ENCODE data around the gene APOB.
"Not testable (repeated sequence)": the region's sequence is repeated elsewhere in the genome, so short reads cannot be mapped to it uniquely, and the experiment has no call there.

APOB gene

GRCh38 chr2:21030983-21031968, 12.6 kb downstream of the APOB start:
- TF ChIP-seq CTCF (IDR thresholded peaks at IDR 0.05), result no peak
- TF ChIP-seq ZFX (IDR thresholded peaks at IDR 0.05; ENCODE audit: borderline replicate concordance), result no peak
- no peak overlapping the region for H3K27ac ChIP-seq

GRCh38 chr2:21029519-21029918, 14.4 kb downstream of the APOB start:
- H3K27ac ChIP-seq, result no peak overlapping the region
- TF ChIP-seq CTCF (IDR thresholded peaks at IDR 0.05) (no peak), ZFX (IDR thresholded peaks at IDR 0.05; ENCODE audit: borderline replicate concordance) (no peak)

- not testable (repeated sequence) for H3K27ac ChIP-seq
Measured at GRCh38 chr2:21028951-21029350, 14.9 kb downstream of the APOB start.

GRCh38 chr2:21028021-21028947, 15.6 kb downstream of the APOB start:
- no peak overlapping the region for H3K27ac ChIP-seq
- TF ChIP-seq ZFX (IDR thresholded peaks at IDR 0.05; ENCODE audit: borderline replicate concordance) (no peak), CTCF (IDR thresholded peaks at IDR 0.05) (no peak)

GRCh38 chr2:21026479-21027282, 17.2 kb downstream of the APOB start:
- TF ChIP-seq ZFX (IDR thresholded peaks at IDR 0.05; ENCODE audit: borderline replicate concordance) (no peak), CTCF (IDR thresholded peaks at IDR 0.05) (no peak)
- H3K27ac ChIP-seq, result no peak overlapping the region

- TF ChIP-seq CTCF (IDR thresholded peaks at IDR 0.05), result no peak
- TF ChIP-seq ZFX (IDR thresholded peaks at IDR 0.05; ENCODE audit: borderline replicate concordance), result no peak
- H3K27ac ChIP-seq, result no peak overlapping the region
Measured at GRCh38 chr2:21025690-21026478, 18.0 kb downstream of the APOB start.
